HL-60 (cell line): ENCODE results near the gene SBK2.
A peak's percentile ranks its signal among the peaks of the same experiment; 100 is the strongest.

ENCODE experiments used
- DNase-seq, 2 experiments: peaks; one replicate each; pipeline ENCODE4 v3.0.0-alpha.2; 2010 to 2020; ENCODE audit warnings: low read depth in 1 of 2, low spot score in 1 of 2
- H3K27ac ChIP-seq: fragments of 250-450 bp; sonication (Bioruptor Pico); replicated peaks from 2 replicates; pipeline ENCODE4 v1.5.1; 2020; ENCODE audit warnings: mild to moderate bottlenecking, moderate library complexity
- H3K27me3 ChIP-seq: fragments of 250-450 bp; sonication (Bioruptor Pico); 2 replicates; pipeline ENCODE4 v1.5.1; 2021; ENCODE audit warnings: mild to moderate bottlenecking, moderate library complexity; ENCODE audit not compliant: insufficient read depth, poor library complexity, severe bottlenecking
- H3K4me3 ChIP-seq: replicated peaks from 2 replicates; pipeline ENCODE4 v1.5.1; 2011; ENCODE audit warnings: mild to moderate bottlenecking, control low read depth, low read length; ENCODE audit not compliant: insufficient read depth
- GABPA ChIP-seq: IDR thresholded peaks from 2 replicates; pipeline ENCODE4 v1.6.1; 2012; ENCODE audit warnings: low read depth
- POLR2AphosphoS5 ChIP-seq: IDR thresholded peaks from 2 replicates; pipeline ENCODE4 v1.6.1; 2012; ENCODE audit warnings: low read depth
- SPI1 ChIP-seq: IDR thresholded peaks from 2 replicates; pipeline ENCODE4 v1.6.1; 2012; ENCODE audit warnings: low read depth, mild to moderate bottlenecking, borderline replicate concordance
- TF ChIP-seq, protein P1 (sequence below): IDR thresholded peaks from 2 replicates; pipeline ENCODE4 v1.6.1; 2012; ENCODE audit warnings: low read depth; ENCODE audit not compliant: insufficient replicate concordance
- TF ChIP-seq, protein P2 (sequence below): IDR thresholded peaks from one replicate; pipeline ENCODE4 v1.5.1; 2011; ENCODE audit warnings: low read length, control low read depth, inconsistent platforms; ENCODE audit not compliant: insufficient read depth

The SBK2 gene

DNA sequence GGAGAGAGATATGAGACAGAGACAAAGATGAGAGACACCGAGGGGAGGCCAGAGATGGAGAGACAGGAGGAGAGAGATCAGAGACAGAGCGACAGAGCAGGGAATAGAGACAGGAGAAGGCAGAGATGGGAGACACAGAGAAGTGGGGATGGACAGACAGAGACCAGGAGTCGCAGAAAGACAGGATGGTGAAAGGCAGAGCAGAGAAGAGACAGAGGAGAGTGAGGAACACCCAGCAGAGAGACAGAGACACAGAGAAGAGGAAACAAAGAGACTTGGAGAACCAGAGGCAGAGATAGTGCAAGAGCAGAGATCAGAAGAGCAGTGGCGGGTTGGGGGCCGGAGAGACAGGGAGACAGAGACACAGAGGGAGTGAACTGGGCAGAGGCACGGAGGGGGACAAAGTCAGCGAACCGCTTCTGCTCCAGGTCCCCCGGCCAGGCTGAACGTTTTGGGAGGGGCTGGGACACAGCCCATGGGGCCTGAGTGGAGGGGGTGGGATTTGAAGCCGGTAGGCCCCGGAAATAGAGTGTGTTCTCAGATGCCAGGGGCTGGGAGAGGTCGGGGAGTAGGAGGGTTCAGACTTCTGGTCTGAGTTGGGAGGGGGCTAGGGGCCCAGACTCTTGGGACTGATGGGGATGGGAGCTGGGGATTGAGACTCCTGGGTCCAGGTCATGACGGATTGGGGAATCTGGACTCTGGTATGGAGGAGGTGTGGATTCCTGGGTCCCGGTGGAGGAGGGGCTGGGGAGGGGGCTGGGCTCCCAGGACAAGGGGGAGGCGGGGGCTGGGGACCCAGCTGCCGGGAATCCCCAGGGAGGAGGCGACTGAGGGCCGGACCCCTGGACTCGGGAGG lies 43.1 kb upstream of the SBK2 start:
- TF ChIP-seq SPI1: no peak
- no peak for TF ChIP-seq GABPA
- TF ChIP-seq, protein P1, sequence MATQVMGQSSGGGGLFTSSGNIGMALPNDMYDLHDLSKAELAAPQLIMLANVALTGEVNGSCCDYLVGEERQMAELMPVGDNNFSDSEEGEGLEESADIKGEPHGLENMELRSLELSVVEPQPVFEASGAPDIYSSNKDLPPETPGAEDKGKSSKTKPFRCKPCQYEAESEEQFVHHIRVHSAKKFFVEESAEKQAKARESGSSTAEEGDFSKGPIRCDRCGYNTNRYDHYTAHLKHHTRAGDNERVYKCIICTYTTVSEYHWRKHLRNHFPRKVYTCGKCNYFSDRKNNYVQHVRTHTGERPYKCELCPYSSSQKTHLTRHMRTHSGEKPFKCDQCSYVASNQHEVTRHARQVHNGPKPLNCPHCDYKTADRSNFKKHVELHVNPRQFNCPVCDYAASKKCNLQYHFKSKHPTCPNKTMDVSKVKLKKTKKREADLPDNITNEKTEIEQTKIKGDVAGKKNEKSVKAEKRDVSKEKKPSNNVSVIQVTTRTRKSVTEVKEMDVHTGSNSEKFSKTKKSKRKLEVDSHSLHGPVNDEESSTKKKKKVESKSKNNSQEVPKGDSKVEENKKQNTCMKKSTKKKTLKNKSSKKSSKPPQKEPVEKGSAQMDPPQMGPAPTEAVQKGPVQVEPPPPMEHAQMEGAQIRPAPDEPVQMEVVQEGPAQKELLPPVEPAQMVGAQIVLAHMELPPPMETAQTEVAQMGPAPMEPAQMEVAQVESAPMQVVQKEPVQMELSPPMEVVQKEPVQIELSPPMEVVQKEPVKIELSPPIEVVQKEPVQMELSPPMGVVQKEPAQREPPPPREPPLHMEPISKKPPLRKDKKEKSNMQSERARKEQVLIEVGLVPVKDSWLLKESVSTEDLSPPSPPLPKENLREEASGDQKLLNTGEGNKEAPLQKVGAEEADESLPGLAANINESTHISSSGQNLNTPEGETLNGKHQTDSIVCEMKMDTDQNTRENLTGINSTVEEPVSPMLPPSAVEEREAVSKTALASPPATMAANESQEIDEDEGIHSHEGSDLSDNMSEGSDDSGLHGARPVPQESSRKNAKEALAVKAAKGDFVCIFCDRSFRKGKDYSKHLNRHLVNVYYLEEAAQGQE: no peak
- TF ChIP-seq, protein P2, sequence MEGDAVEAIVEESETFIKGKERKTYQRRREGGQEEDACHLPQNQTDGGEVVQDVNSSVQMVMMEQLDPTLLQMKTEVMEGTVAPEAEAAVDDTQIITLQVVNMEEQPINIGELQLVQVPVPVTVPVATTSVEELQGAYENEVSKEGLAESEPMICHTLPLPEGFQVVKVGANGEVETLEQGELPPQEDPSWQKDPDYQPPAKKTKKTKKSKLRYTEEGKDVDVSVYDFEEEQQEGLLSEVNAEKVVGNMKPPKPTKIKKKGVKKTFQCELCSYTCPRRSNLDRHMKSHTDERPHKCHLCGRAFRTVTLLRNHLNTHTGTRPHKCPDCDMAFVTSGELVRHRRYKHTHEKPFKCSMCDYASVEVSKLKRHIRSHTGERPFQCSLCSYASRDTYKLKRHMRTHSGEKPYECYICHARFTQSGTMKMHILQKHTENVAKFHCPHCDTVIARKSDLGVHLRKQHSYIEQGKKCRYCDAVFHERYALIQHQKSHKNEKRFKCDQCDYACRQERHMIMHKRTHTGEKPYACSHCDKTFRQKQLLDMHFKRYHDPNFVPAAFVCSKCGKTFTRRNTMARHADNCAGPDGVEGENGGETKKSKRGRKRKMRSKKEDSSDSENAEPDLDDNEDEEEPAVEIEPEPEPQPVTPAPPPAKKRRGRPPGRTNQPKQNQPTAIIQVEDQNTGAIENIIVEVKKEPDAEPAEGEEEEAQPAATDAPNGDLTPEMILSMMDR: no peak
- no peak for TF ChIP-seq POLR2AphosphoS5
- DNase-seq: no peak
- Histone ChIP-seq H3K4me3 (peak overlapping the region; percentile 94), H3K27ac (peak overlapping the region; percentile 78), H3K27me3 (peaks cover 6% of the 10 kb centered on the region)

DNA sequence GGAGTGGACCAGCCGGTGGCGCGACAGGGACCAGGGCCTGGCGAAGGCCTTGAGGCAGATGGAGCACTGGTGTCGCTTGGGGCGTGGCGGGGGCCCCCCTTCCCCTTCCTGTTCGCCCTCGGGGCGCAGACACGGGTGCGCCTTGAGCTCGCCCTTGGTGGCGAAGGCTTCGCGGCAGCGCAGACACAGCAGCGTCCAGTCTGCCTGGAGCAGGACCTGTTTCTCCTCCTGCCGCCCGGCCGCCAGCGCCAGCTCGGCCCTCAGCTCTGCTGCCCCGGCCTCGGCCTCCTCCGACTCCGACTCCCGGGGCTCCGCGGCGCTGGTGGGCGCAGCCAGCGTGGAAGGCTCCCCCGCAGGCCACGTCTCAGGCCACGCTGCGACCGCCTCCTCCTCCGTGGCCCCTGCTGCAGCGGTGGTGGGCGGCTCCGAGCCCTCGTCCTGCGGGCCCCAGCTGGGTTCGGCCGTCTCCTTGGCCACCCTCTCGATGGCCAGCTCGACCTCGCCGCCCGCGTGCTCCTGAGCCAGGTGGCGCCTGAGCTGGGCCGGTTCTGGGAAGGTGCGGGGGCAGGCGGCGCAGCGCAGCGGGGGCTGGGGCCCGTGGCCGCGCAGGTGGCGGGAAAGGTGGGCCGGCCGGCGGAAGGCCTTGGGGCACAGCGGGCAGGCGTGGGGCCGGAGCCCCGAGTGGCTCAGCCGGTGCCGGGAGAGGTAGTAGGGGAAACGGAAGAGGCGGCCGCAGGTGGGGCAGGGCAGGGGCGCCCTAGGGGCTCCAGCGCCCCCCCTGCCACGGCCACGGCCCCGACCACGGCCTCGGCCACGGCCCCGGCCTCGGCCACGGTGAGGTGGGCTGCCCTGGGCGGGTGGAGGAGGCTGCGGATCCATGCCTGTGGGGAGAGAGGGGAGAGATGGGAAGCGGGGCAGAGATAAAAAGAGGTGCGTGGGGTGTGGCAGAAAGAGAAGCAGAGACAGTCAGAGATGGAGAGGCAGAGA lies 42.1 kb upstream of the SBK2 start:
- no peak for DNase-seq
- no peaks in the 10 kb centered on the region for H3K27me3 ChIP-seq
- H3K4me3 ChIP-seq: peak overlapping the region; percentile 94; the same call in 1 of the 2 replicates
- no peak overlapping the region for H3K27ac ChIP-seq
- TF ChIP-seq SPI1: no peak
- TF ChIP-seq, protein P1: no peak
- TF ChIP-seq, protein P2: no peak
- TF ChIP-seq POLR2AphosphoS5: no peak

DNA sequence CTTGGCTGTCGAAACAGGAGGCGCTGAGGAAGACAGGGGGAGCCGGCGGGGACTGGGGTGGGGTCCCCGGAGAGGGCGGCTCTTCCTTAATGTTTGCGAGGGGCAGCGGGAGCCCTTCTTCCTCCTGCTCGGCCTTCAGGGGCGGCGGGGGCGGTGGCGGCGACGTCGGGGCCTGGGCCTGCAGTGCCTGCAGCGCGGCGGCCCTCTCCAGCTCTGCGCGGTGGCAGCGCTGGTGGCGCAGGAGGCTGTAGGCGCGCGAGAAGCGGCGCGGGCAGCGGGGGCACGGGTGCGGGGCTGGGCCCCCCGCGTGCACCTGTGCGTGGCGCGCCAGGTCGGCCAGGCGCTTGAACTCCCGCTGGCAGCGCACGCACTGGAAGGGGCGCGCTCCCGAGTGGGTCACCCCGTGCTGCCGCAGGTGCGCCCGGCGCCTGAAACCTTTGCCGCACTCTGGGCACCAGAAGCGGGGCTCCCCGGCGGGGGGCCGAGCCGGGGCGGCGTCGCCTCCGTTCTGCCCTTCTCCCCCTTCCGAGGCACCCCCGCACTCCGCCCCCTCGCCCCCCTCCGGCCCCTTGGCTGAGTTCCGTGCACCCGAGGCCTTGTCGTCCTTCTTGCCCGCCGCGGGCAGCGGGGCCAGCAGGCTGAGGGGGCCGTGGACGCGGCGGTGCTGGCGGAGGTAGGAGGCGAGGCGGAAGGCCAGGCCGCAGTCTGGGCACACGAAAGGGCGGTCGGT lies 41.3 kb upstream of the SBK2 start:
- no peak overlapping the region for H3K27ac ChIP-seq
- no peaks in the 10 kb centered on the region for H3K27me3 ChIP-seq
- no peak for TF ChIP-seq POLR2AphosphoS5
- TF ChIP-seq GABPA: no peak
- TF ChIP-seq, protein P2: no peak
- no peak for TF ChIP-seq SPI1
- TF ChIP-seq, protein P1: no peak
- no peak overlapping the region for H3K4me3 ChIP-seq
- DNase-seq: no peak
